CD4-positive, alpha-beta T cell treated with Interleukin-6 at 100 ng/mL for 8 hours (primary cell): ENCODE data around the gene WWTR1.

Experiments used
- DNase-seq: peaks from one replicate; pipeline ENCODE4 v3.0.0-alpha.2; 2020; ENCODE audit warnings: mixed read lengths, low spot score

Gene WWTR1

DNA sequence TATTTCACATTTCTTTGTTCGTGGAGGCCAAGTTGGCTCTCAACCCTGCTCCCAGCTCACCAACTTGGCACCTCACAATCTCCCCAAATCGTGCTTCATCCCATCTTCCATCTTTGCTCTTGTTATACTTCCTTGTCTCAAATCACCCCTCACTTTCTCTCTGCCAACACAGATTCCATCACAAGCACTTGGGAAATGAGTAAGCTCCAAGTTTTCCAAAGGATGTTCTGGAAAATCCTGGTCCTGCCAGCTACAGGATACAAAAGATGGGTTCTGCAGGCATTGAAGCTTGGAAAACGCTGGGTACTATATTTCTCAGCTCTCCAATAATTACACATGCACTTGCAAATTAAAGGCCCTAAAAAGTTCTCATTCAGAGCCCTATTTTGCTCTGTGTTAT, 187.4 kb downstream of the WWTR1 start:
- no peak for DNase-seq

GRCh38 chr3:149468504-149469212, 189.2 kb downstream of the WWTR1 start:
- no peak for DNase-seq
